ENCODE measurements around the gene SH2D3C. TPM values are rescaled to one million over a fixed set of nuclear protein-coding genes. Genes with fewer than 3 reads are reported as not detected.

Gene SH2D3C
- total and polyA plus RNA-seq, 9 donors, result 1.9 to 17.0 (median 4.6) TPM

DNA sequence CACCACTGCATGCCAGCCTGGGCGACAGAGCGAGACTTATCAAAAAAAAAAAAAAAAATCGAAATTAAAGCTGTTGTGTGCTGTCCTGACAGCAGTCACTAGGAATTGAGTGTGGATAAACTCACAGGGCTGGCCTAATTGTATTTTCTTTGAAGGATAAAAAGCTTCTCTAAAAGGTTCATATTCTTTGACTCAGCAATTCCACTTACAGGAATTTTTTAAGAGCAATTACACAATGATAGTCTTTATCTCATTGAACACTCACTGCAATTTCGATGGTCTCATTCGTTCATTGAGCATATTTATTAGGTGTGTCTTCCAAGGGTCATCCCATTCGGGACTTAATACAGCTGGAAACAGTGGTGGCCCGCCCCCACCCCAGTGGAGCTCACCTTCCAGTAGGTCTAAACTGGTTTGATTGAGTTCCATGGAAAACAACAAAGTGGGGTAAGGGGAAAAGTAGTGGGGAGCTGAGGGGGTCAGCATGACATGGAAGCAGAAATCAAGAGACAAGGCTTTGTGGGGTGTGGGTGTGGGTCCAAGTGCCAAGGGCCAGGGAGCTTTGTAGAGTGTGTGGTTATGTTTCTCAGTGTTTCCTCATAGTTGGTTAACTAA is 14.1 kb upstream of the SH2D3C start:
- no peaks in the 10 kb centered on the region for H3K9me3 ChIP-seq
- no peaks in the 10 kb centered on the region for H3K27me3 ChIP-seq
- no peaks in the 10 kb centered on the region for H3K36me3 ChIP-seq
- peak in 2 of 5 donors; percentile 7 to 39 for DNase-seq
- H3K4me1 ChIP-seq (ENCODE audit: insufficient read depth), result peaks cover 29% of the 10 kb centered on the region
- intact Hi-C loops (cut with DNase I), result loop anchor here in 1 of 4 donors (5.0 to 10.0 kb wide), 2 partner anchors 72 to 130 kb away; no protein-coding TSS in a partner anchor
- H3K4me3 ChIP-seq, result no peak overlapping the region
- TF ChIP-seq, protein P1, sequence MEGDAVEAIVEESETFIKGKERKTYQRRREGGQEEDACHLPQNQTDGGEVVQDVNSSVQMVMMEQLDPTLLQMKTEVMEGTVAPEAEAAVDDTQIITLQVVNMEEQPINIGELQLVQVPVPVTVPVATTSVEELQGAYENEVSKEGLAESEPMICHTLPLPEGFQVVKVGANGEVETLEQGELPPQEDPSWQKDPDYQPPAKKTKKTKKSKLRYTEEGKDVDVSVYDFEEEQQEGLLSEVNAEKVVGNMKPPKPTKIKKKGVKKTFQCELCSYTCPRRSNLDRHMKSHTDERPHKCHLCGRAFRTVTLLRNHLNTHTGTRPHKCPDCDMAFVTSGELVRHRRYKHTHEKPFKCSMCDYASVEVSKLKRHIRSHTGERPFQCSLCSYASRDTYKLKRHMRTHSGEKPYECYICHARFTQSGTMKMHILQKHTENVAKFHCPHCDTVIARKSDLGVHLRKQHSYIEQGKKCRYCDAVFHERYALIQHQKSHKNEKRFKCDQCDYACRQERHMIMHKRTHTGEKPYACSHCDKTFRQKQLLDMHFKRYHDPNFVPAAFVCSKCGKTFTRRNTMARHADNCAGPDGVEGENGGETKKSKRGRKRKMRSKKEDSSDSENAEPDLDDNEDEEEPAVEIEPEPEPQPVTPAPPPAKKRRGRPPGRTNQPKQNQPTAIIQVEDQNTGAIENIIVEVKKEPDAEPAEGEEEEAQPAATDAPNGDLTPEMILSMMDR (IDR thresholded peaks at IDR 0.05), result no peak
- TF ChIP-seq EP300 (IDR thresholded peaks at IDR 0.05) (no peak), POLR2A (IDR thresholded peaks at IDR 0.05) (no peak)
- WGBS, 3 donors, result 51 to 55% (median 54%) methylated on average over 7 of the region's 7 CpGs
- peak overlapping the region in 1 of 2 donors; percentile 72 for H3K27ac ChIP-seq

DNA sequence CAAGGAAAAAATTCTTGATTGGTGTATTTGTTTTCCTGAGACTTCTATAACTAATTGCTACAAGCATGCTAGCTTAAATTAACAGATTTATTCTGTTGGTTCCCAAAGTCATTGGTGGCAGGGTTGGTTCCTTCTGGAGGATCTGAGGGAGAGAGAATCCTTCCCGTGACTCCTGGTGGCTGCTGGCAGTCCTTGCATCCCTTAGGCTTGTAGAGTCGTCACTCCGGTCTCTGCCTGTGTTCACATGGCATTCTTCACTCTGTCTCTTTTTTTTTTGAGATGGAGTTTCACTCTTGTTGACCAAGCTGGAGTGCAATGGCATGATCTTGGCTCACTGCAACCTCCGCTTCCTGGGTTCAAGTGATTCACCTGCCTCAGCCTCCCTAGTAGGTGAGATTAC is 12.6 kb upstream of the SH2D3C start:
- H3K27me3 ChIP-seq, result no peaks in the 10 kb centered on the region
- H3K4me3 ChIP-seq, result no peak overlapping the region
- H3K9me3 ChIP-seq, result no peaks in the 10 kb centered on the region
- DNase-seq, result no peak
- no peak for TF ChIP-seq POLR2A (IDR thresholded peaks at IDR 0.05)
- TF ChIP-seq, protein P1 (IDR thresholded peaks at IDR 0.05), result no peak
- TF ChIP-seq EP300 (IDR thresholded peaks at IDR 0.05), result no peak
- no peaks in the 10 kb centered on the region for H3K36me3 ChIP-seq
- H3K27ac ChIP-seq, result no peak overlapping the region
- intact Hi-C loops (cut with DNase I), result loop anchor here in 1 of 4 donors (5.0 to 10.0 kb wide), 2 partner anchors 74 to 131 kb away; no protein-coding TSS in a partner anchor
- WGBS, 3 donors, result 81 to 89% (median 87%) methylated on average over 4 of the region's 4 CpGs
- peaks cover 20% of the 10 kb centered on the region for H3K4me1 ChIP-seq (ENCODE audit: insufficient read depth)

DNA sequence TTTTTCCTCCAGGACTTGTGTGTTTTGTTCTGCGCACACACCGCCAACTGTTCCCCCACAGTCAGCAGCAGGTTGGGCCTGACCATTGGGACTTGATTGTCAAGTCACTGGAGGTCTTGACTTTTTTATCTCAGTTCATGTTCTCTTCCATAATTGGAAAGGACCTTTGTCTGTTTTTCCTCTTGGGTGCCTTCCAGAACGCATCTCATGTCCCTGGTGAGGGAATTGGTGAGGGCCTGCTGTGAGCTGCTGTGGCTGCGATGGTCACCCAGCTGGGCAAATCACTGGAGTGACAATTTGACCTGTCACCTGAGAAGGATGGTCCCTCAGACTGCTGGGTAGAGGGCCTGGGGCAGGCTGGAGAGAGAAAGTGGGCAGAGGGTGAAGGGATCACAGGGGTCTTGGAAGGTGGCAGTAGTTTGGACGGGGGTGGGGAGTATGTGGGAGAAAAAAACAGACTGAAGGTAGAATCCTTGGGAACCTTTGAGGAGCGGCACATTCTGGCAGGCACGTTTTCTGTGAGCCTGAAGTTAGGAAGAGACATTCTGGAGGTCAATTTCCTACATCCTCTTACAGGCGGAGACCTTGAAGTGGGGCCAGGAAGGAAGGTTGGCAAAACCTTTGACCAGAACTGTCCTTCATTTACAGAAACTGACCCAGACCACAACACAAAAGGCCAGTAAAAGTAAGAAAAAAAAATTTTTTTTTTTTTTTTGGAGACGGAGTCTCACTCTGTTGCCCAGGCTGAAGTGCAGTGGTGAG is 11.8 kb upstream of the SH2D3C start:
- Histone ChIP-seq H3K4me1 (ENCODE audit: insufficient read depth) (peaks cover 15% of the 10 kb centered on the region), H3K36me3 (no peaks in the 10 kb centered on the region), H3K27ac (peak overlapping the region in 1 of 2 donors; percentile 28), H3K9me3 (no peaks in the 10 kb centered on the region), H3K27me3 (no peaks in the 10 kb centered on the region), H3K4me3 (no peak overlapping the region)
- DNase-seq, result no peak
- no peak for TF ChIP-seq POLR2A (IDR thresholded peaks at IDR 0.05)
- TF ChIP-seq EP300 (IDR thresholded peaks at IDR 0.05), result no peak
- TF ChIP-seq, protein P1 (IDR thresholded peaks at IDR 0.05), result no peak
- 74 to 79% (median 75%) methylated on average over 9 of the region's 9 CpGs for WGBS, 3 donors
- intact Hi-C loops (cut with DNase I), result loop anchor here in 1 of 4 donors (5.0 to 10.0 kb wide), 2 partner anchors 75 to 132 kb away; no protein-coding TSS in a partner anchor

DNA sequence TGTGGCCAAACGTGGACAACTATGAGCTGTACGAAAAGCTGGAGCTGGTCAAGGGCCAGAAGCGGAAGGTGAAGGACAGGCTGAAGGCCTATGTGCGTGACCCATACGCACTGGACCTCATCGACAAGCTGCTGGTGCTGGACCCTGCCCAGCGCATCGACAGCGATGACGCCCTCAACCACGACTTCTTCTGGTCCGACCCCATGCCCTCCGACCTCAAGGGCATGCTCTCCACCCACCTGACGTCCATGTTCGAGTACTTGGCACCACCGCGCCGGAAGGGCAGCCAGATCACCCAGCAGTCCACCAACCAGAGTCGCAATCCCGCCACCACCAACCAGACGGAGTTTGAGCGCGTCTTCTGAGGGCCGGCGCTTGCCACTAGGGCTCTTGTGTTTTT is 10.7 kb upstream of the SH2D3C start:
- DNase-seq, result peak in 1 of 5 donors; percentile 50
- Histone ChIP-seq H3K4me1 (ENCODE audit: insufficient read depth) (peaks cover 14% of the 10 kb centered on the region), H3K4me3 (no peak overlapping the region), H3K36me3 (no peaks in the 10 kb centered on the region), H3K9me3 (no peaks in the 10 kb centered on the region), H3K27me3 (no peaks in the 10 kb centered on the region), H3K27ac (peak overlapping the region in 1 of 2 donors; percentile 29)
- intact Hi-C loops (cut with DNase I), result loop anchor here in 3 of 4 donors (5.0 to 10.0 kb wide), 4 partner anchors 76 to 202 kb away; partner anchors contain the start of gene ST6GALNAC4 (in 1 of the 3)
- 69 to 76% (median 70%) methylated on average over 25 of the region's 25 CpGs for WGBS, 3 donors
- no peak for TF ChIP-seq EP300 (IDR thresholded peaks at IDR 0.05)
- no peak for TF ChIP-seq POLR2A (IDR thresholded peaks at IDR 0.05)
- TF ChIP-seq, protein P1 (IDR thresholded peaks at IDR 0.05), result no peak
